Measurements from ENCODE around the gene CAPRIN1.
"Not testable (repeated sequence)": the region's sequence is repeated elsewhere in the genome, so short reads cannot be mapped to it uniquely, and the experiment has no call there.

CAPRIN1 gene

DNA sequence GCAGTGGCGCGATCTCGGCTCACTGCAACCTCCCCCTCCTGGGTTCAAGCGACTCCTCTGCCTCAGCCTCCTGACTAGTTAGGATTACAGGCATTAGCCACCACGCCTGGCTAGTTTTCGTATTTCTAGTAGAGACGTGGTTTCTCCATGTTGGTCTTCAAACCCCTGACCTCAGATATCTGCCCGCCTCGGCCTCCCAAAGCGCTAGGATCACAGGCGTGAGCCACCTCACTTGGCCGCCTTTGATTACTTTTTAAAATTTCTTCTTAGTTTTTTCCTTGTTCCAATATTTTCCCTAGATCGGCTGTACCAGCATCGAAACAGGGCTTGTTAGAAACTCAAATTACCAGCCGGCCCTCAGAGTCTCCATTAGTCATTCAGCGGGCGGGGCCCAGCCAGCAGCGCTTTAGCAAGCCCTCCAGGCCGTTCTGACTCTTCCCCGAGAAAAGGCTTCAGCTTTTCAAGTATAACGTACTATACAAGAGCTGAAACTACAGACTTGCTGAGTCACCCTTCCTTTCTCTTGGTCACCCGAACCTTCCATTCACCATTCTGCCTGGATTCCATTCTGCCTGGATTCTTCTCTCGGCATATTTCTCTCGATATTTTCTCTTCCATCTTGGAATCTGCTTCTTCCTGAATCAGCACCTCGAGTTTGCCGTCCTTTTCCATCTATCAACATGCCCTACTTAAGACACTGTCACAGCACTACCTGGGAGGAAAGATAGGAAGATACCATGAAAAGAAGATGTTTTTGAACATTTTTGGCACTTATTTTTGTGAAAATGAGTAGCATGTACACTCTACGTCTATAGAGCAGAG lies 6.7 kb upstream of the CAPRIN1 start:
- no peaks in the 10 kb centered on the region for H3K27me3 ChIP-seq
- no peaks in the 10 kb centered on the region for H4K20me1 ChIP-seq
- H3K9me3 ChIP-seq (replicated peaks in 1 of 11) = no peaks in the 10 kb centered on the region
- no peaks in the 10 kb centered on the region for H3K36me3 ChIP-seq
- peak overlapping the region in 9 of 11 experiments; percentile 8 to 77 (median 53); a peak in 15 of 22 replicates for H3K27ac ChIP-seq
- no peak overlapping the region for H3K4me3 ChIP-seq
- TF ChIP-seq Cebpa-rat (IDR thresholded peaks at IDR 0.05) = no peak
- peaks cover 11 to 33% (median 24%) of the 10 kb centered on the region in 10 experiments for H3K4me1 ChIP-seq
- peak overlapping the region in 6 of 11 experiments; percentile 5 to 60 (median 42); a peak in 12 of 22 replicates for H3K4me2 ChIP-seq
- H3K9ac ChIP-seq = peak overlapping the region in 2 of 11 experiments; percentile 30 to 36; a peak in 4 of 22 replicates

DNA sequence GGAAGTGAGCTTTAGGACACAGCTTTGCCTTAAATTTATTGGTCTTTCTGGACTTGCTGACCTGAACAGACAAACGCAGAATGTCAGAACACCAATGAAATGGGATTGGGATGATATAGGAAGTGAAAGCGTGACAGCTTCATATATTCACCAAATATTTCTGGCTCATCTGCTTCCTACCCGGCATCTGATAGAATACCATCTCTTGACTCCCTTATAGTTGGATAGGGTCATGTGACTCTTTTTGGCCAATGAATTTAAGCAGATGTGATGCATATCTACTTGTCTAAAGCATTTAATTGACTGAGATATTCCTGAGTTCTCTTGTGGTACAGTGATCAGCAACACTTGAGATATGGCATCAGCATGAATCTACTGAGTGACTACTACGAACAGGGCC lies 2.5 kb upstream of the CAPRIN1 start:
- H3K9ac ChIP-seq = no peak overlapping the region
- H3K4me1 ChIP-seq = peaks cover 21 to 43% (median 33%) of the 10 kb centered on the region in 10 experiments
- H3K4me3 ChIP-seq = no peak overlapping the region
- H3K9me3 ChIP-seq (replicated peaks in 1 of 11) = no peaks in the 10 kb centered on the region; a peak in 1 of 22 replicates
- H3K36me3 ChIP-seq = peaks cover 0 to 14% (median 3%) of the 10 kb centered on the region in 11 experiments; a peak in 9 of 22 replicates
- H4K20me1 ChIP-seq = peaks cover 5 to 7% (median 6%) of the 10 kb centered on the region in 11 experiments; a peak in 19 of 22 replicates
- H3K27me3 ChIP-seq = no peaks in the 10 kb centered on the region
- H3K27ac ChIP-seq = no peak overlapping the region
- H3K4me2 ChIP-seq = peak overlapping the region in 8 of 11 experiments; percentile 82 to 97 (median 88); a peak in 13 of 22 replicates
- TF ChIP-seq Cebpa-rat (IDR thresholded peaks at IDR 0.05) = no peak

DNA sequence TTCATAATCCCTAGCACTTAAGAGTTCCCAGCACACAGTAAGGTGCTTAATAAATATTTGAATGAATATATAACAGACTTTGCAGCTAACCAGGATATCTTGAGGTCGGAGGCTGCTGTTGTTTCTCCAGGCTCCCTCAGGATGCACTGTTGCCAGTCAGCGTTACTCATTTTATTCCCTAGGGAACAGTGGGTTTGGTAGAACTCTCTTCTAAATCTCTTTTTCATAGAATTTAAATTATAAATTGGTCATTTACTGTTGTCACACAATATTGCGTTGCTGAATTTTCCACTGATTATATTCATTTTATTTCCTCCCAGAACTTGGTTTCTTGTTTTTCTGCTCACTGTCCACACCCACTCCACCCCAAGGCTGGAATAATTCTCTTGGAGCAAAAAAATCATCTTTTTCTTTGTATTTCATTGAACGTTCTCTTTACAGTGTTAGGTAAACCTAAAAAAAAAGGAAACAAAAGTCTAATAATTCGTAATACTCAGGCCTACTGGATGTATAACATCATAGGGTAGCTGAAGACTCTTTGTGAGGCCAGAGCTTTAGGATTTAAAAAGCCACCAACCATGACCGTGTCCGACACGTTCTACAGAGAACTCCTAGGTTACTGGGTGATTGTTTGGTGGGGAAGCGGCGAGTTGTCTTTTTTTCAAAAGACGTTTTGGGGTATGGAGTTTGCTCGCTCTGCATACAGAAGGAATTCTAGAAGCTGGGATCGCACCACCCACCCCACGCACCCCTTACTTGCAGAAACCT lies 766 bp upstream of the CAPRIN1 start:
- peak overlapping the region; percentile 95 to 100 (median 99) for H3K9ac ChIP-seq
- peaks cover 23 to 24% (median 24%) of the 10 kb centered on the region in 11 experiments for H4K20me1 ChIP-seq
- no peak for TF ChIP-seq Cebpa-rat (IDR thresholded peaks at IDR 0.05)
- H3K4me1 ChIP-seq = peaks cover 38 to 44% (median 42%) of the 10 kb centered on the region in 10 experiments
- peak overlapping the region; percentile 82 to 97 (median 88) for H3K4me2 ChIP-seq
- peak overlapping the region; percentile 83 to 98 (median 96) for H3K4me3 ChIP-seq
- peaks cover 13 to 31% (median 20%) of the 10 kb centered on the region in 11 experiments for H3K36me3 ChIP-seq
- H3K9me3 ChIP-seq (replicated peaks in 1 of 11) = no peaks in the 10 kb centered on the region; a peak in 1 of 22 replicates
- no peaks in the 10 kb centered on the region for H3K27me3 ChIP-seq
- H3K27ac ChIP-seq = peak overlapping the region; percentile 95 to 100 (median 99)

DNA sequence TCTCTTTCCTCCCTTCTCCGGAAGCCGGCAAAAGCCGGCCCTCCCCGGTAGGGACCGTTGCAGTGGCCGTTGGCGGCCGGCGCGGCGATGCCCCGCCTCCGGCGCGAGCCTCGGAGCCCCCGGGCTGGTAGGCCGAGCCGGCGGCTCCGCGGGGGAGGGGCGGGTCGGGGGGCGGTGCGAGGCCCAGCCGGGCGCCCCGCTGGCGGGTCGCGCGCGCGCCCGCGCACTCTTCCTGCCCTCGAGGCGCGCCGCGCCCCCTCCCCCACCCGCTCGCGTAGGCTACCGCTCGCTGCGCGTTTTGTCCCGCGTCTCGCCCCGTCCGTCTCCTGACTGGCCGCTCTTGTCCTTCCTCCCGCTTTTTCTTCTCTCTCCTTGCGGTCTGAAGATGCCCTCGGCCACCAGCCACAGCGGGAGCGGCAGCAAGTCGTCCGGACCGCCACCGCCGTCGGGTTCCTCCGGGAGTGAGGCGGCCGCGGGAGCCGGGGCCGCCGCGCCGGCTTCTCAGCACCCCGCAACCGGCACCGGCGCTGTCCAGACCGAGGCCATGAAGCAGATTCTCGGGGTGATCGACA lies 591 bp downstream of the CAPRIN1 start:
- H3K36me3 ChIP-seq = peaks cover 20 to 45% (median 34%) of the 10 kb centered on the region in 11 experiments
- peak overlapping the region; percentile 95 to 100 (median 99) for H3K27ac ChIP-seq
- peak overlapping the region; percentile 83 to 98 (median 96) for H3K4me3 ChIP-seq
- H3K27me3 ChIP-seq = no peaks in the 10 kb centered on the region
- TF ChIP-seq Cebpa-rat (IDR thresholded peaks at IDR 0.05) = no peak
- H4K20me1 ChIP-seq = peaks cover 36 to 38% (median 37%) of the 10 kb centered on the region in 11 experiments
- peak overlapping the region; percentile 95 to 100 (median 99) for H3K9ac ChIP-seq
- peaks cover 44 to 54% (median 52%) of the 10 kb centered on the region in 10 experiments for H3K4me1 ChIP-seq
- H3K9me3 ChIP-seq (replicated peaks in 1 of 11) = no peaks in the 10 kb centered on the region; a peak in 1 of 22 replicates
- H3K4me2 ChIP-seq = peak overlapping the region; percentile 73 to 94 (median 87); a peak in 21 of 22 replicates

DNA sequence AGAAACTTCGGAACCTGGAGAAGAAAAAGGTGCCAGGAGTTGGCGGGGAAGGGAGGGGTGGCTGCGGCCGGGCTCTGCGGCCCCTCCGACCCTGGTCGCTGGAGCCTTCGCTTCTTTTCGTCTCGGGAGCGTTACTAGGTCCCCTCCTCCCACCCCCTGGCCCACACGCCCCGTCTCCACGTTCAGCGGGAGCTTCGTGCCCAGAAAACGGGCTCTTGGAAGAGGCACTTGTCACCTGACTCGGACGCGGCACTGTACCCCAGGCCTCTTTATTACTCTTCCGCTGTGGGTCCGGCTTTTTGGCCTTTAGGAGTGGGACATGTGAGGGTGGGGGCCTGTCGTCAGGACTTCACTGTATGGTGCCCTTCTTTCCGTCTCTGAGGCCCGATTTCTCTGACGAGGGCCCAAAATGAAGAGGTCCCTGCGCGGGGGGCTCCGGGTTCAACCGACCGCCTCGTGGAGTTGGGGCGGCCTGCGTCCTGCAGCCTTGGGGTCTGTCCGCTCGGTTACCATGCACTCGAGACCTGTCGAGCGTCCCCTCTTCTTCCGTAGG lies 1.2 kb downstream of the CAPRIN1 start:
- peak overlapping the region; percentile 95 to 100 (median 99) for H3K27ac ChIP-seq
- TF ChIP-seq Cebpa-rat (IDR thresholded peaks at IDR 0.05) = no peak
- no peaks in the 10 kb centered on the region for H3K27me3 ChIP-seq
- peak overlapping the region; percentile 95 to 100 (median 99) for H3K9ac ChIP-seq
- peak overlapping the region; percentile 83 to 98 (median 96) for H3K4me3 ChIP-seq
- H3K4me2 ChIP-seq = peak overlapping the region; percentile 73 to 94 (median 87)
- peaks cover 47 to 60% (median 57%) of the 10 kb centered on the region in 10 experiments for H3K4me1 ChIP-seq
- H3K9me3 ChIP-seq (replicated peaks in 1 of 11) = no peaks in the 10 kb centered on the region; a peak in 1 of 22 replicates
- H3K36me3 ChIP-seq = peaks cover 20 to 51% (median 39%) of the 10 kb centered on the region in 11 experiments
- H4K20me1 ChIP-seq = peaks cover 42 to 43% (median 43%) of the 10 kb centered on the region in 11 experiments

DNA sequence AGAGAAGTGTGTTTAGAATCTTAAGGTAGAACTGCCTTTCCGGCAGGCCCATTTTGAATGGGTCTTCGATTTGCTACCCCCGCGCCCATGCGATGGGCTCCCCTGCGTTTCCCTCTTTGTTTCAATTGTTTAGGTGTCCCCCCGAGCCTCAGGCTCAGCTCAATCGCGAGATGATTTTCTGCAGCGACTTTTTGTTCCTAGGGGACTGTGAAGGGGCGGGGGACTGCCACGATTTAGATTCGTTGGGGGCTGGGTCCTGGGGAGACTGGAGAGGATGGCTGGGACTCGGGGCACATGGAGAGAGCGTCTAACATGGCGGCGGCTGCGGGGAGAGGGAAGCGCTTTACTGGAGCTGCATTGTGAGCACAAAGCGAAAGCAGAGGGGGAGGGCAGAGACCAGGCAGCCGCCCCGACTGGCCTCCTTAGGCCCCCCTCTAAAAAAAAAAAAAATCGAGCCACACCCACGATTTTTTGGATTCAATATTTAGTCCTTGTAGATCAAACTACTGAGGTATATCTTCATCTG lies 1.7 kb downstream of the CAPRIN1 start:
- Histone ChIP-seq H3K4me1 (peaks cover 51 to 65% (median 62%) of the 10 kb centered on the region in 10 experiments), H3K27ac (peak overlapping the region; percentile 95 to 100 (median 99)), H3K9me3 (replicated peaks in 1 of 11) (no peaks in the 10 kb centered on the region; a peak in 1 of 22 replicates), H3K27me3 (no peaks in the 10 kb centered on the region), H3K36me3 (peaks cover 20 to 56% (median 45%) of the 10 kb centered on the region in 11 experiments), H3K9ac (peak overlapping the region; percentile 95 to 100 (median 99)), H3K4me2 (peak overlapping the region; percentile 73 to 94 (median 87)), H3K4me3 (peak overlapping the region; percentile 83 to 98 (median 96)), H4K20me1 (peaks cover 47 to 49% (median 48%) of the 10 kb centered on the region in 11 experiments)
- TF ChIP-seq Cebpa-rat (IDR thresholded peaks at IDR 0.05) = no peak

DNA sequence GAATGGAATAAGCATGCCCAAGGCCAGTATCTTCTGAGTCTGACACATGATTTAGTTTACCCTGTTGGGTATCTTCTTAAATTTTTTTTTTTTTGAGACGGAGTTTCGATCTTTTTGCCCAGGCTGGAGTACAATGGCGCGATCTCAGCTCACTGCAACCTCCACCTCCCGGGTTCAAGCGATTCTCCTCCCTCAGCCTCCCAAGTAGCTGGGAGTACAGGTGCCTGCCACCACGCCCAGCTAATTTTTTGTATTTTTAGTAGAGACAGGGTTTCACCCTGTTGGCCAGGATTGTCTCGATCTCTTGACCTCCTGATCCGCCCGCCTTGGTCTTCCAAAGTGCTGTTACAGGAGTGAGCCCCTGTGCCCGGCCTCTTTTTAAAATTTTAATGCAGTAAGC lies 2.8 kb downstream of the CAPRIN1 start:
- Histone ChIP-seq H3K36me3 (peaks cover 22 to 67% (median 56%) of the 10 kb centered on the region in 11 experiments), H3K9ac (peak overlapping the region; percentile 95 to 100 (median 99)), H3K4me1 (peaks cover 52 to 69% (median 63%) of the 10 kb centered on the region in 10 experiments), H3K4me2 (peak overlapping the region; percentile 73 to 94 (median 87)), H4K20me1 (peaks cover 59 to 60% (median 59%) of the 10 kb centered on the region in 11 experiments), H3K4me3 (peak overlapping the region; percentile 83 to 98 (median 96)), H3K27ac (peak overlapping the region in 4 of 11 experiments; percentile 5 to 100 (median 99); a peak in 6 of 22 replicates)
- not testable (repeated sequence) for H3K9me3 ChIP-seq (replicated peaks in 1 of 11); H3K27me3 ChIP-seq

Measured in BLaER1 treated with 17β-estradiol and CSF1 and Interleukin-3, amounts not matched to agents 10 nM and 100 nM (cell line).